ENCODE measurements around the gene SUOX.

- TF ChIP-seq CTCF (IDR thresholded peaks at IDR 0.05; ENCODE audit: low read depth, low read length) (no peak), EZH2phosphoT487 (IDR thresholded peaks at IDR 0.05; ENCODE audit: low read depth) (no peak)
Observed at GRCh38 chr12:55965941-55966407, 31.1 kb upstream of the SUOX start, which contains the start of gene PMEL.
